GM19043 (cell line): Measurements from ENCODE around the gene RGS16.

Experiments used
- ATAC-seq: cut with Tn5 transposase; IDR thresholded peaks from one replicate; pipeline ENCODE4 v1.9.1; 2021; ENCODE audit warnings: low read depth; ENCODE audit not compliant: unreplicated experiment

Gene RGS16

DNA sequence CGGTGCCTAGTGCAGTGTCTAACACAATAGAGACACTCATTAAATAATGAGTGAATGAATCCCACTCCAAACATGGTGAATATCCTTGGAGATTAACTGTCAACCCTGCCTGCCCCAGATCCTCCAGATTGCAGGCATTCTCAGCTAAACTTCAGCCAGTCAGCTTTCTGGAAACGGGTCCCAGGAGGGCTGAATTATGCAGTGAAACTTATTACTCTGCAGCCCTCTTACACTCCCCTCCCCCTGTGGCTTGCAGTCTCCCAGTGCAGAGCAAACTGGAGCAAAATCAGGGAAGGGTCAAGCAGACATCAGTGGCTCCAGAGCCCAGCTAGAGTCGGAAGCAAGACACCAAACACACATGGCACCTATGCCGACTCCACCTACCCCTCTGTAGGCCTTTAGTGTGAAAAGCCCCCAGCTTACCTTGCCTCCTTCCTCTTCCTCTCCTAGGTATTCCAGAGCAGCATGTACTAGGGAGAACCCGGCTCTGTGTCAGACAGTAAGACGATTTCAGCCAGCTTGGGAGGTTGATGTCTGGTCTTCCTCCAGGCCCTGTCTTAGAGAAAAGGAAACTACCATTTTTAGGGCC lies 6.5 kb upstream of the RGS16 start:
- ATAC-seq: no peak

DNA sequence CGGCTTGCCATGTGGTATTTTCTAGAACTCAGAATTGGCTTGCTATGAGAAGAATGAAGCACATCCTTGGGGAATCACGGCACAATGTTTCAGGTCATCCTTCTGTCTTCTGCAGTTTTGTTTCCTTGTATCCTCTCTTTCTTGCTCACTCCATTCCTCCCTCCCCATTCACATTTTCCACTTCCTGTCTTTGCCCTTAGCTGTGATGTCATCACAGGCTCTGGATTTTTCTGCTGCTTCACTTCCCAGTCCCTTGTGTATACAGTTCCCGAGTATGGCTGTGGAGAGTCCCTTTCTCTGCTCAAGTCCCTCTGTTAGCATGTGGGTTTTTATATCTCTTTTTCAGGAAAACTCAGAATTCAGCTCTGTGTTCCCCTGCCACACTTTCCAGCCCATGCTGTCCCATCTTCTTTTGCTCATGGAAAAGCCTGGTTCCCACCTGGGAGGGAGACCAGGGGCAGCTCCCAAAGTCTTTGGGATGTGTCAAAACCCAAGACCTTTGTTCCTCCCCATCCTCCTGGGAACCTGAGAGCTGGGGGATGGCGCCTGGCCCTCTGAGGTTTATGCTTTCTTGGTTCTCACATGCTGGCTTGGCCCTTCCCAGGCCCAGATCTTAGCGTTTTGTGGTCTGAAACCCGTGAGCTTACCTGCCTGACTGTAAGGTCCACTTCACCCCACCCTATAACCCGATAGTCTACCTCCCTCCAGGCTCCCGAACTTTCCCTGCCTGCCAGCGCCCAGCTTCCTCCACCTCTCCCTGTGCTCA lies 4.8 kb upstream of the RGS16 start:
- ATAC-seq: no peak

DNA sequence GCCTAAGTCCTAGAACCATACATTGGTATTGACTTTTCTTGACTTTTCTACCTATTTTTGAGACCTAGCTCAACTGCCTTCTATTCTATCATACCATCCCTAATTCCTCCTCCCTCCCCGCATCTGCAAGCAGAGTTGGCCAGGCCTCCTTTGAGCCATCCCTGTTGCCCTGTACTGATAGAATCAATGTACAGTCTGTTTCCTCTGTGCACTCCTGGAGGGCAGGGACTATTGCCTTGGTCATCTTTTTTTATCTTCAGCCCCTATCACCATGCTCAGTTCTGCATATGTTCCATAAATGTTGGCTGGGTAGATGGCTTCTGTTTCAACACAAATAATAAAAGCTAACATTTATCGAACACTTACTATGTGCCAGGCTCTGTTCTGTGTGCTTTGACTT lies 4.0 kb upstream of the RGS16 start:
- no peak for ATAC-seq

DNA sequence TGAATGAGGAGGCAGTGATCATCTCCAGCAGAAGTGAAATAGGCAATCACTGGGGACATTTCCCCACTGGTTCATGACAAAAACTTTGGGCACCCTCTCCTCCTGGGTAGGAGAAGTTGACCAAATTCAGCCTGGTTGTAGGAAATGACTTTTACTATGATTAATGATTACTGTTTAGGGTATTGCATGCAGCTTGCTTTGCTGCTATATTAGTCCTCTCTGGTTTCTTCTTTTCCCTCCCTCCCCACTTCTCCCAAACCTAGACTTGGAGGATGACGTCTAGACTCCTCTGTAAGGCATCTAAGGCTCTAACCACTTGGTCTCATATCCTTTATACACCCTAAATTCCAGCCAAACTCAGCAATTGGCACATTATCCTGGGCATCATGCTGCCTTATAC lies 3.4 kb upstream of the RGS16 start:
- ATAC-seq: no peak

DNA sequence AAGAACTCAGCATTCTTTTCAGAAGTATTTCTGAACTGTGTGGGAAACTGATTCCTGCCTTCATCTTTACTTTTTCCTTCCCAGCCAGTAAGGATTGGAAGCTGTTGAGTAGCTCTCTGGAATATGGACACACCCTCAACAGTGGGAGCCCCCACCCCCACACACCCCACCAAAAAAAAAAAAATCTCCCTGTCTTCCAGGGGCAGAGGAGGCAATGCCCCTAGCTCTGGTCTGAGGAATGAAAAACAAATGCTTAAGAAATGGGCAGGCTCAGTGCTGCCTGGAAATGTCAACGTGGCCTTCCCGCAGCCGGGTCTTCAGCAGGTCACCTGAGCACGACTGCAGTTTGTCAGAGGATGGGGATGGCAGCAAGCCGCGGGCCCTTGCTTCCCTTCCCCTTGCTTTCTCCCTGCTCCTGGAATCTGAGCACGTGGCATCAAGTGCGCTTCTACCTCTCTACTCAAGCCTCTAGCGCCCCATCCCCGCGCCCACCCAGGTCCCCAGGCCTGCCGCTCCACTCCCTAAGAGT lies 479 bp downstream of the RGS16 start:
- no peak for ATAC-seq

DNA sequence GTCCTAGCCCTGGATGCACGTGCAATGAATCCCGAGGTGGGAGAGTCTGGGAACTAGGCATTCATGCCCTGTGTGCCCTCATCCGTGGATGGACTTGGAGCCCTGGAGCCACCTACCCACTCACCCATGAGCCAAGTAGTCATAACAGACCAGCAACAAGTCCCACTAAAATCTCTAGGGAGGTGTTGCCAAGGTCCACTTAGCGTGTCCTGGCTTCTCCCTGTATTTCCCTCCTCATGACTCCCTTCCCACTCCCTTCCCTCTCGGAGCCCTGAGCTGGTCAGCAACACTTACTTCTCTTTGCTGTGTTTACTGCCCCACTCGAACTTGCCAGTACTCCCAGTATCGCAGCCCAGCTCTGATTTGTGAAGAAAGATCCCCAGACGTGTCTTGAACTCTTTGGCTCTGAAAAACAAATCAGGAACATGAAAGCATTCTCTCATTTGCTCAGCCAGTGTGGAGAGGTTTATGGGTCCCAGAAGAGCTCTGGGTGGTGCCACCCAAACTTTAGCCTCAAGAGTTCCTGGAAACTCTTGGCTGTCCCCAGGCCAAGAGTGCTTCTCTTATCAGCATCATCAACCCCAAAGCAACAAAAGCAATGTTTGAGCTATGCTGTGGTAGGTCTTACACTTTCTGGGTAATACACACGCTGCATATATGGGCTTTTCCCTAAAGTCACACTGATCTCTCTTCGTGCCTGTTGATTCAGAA lies 1.1 kb downstream of the RGS16 start:
- no peak for ATAC-seq

DNA sequence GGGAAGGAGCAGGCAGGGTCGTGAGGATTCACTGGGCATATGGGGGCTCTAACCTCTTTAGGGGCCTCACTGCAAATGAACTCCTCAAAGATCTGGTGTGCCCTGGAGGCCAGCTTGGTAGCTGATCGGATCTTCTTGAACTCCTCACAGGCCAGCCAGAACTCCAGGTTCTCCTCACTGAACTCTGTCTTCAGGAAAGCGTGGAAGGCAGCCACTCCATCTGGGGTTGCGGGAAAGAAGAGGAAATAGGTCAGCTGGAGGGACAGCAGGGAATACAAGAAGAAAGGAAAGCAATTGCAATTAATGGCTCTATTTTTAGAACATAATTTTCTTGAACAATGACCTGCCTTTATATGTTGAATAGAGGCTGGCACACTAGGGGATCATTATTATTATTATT lies 2.3 kb downstream of the RGS16 start:
- ATAC-seq: no peak

DNA sequence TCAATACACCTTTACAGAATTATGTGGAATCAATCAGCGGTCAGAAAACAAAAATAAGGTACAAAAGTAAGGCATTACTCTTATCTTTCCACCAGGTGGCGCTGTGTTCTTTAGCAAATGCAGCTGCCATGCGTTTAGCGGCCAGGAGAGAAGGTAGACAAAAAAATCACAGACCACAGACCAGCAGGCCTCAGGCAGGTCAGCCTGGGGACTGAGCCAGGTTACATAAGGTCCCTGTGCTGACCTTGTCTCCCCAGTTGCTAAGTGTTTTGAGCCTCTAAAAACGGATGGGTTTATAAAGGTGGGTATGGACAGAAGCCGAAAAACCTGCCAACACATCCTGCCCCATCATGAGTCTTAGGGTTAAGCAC lies 2.8 kb downstream of the RGS16 start:
- ATAC-seq: no peak

DNA sequence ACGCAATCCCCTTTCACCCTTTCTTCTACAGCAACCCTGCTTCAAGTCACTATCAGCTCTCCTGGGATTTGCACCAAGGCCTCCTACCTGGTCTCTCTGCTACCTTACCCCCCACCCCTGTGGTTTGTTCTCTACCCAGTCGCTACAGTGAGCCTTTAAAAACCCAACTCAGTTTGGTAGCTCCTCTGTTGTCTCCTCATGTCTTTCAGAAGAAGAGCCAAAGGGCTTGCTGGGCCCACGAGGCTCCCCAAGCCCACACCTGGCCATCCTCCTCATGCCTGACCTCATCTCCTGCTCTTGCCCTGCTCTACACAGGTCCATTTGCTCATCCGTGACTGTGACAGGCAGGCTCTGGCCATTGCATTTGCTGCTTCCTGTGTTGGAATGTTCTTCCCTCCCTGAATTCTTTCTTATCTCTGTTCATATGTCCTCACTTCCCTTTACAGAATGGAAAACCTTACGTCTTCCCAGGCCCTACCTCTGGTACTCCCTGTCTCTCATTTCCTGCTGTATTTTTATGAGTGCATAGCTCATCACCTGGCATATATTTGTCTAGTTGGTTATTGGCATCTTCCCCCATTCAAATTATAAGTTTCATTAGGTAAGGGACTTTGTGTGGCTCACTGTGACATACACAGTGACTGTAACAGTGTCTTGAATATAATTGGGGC lies 3.3 kb downstream of the RGS16 start:
- no peak for ATAC-seq

DNA sequence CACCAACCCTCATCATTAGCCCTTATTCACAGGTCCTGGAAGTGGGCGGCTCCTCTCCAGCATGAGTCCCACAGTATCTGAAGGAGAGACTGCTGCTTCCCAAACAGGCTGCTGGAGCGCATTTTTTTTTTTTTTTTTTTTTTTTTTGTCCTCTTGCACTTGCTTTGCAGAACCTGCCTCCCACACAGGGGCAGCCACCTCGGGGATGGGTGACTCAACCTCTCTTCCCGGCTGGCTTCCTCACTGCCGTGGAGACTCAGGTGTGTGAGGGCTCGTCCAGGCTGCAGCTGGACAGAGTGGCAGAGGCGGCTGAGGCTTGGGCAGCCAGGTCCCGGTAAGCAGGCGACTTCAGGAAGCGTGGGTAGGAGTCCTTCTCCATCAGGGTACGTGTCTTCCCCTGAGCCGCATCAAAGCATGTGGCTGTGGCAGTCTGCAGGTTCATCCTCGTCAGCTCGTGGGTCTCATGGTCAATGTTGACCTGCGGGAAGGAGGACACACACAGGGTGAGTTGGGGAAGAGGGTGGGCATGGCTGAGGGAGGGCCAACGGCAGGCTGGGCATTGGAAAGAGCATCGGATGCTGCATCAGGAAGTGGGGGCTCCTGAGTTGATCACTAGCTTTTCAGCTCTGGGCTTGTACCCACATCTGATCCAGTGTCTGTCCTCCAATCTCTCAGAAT lies 4.0 kb downstream of the RGS16 start:
- ATAC-seq: no peak

DNA sequence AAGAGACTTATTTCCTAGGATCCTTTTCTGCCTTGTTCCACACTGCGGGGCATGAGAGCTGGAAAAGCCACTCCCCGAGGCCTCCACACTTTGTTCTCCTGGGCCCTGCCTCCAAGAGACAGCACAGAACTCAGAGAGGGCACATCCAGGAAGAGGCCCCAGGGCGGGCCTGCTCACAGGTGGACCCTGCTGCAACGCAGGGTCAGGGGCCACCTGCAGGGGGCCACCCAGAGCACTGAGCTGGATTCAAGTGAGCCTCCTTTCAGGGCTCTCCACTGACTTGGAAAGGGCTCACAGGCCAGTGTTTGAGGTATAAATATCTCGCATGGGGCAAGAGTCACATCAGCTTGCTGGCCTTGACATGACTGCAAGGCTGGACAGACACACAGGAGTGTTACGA lies 4.8 kb downstream of the RGS16 start:
- ATAC-seq: no peak

DNA sequence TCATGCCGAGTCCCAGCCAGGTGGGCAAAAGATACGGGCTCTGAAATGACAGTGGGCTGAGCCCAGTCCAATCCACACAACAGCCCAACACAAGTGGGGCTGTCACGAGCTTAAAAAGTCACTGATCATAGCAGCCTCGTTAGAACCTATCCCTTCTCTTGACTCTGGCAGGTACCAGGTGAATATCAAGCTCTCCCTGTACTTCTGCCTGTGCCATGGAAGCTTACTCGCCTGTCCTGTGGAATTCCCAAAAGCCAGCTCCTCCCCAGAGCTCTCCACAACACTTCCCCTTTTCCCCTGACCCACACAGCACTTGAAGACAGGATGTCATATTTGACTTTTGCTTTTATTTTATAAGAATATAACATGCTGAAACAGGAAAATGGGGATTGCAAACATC lies 5.9 kb downstream of the RGS16 start:
- ATAC-seq: no peak

DNA sequence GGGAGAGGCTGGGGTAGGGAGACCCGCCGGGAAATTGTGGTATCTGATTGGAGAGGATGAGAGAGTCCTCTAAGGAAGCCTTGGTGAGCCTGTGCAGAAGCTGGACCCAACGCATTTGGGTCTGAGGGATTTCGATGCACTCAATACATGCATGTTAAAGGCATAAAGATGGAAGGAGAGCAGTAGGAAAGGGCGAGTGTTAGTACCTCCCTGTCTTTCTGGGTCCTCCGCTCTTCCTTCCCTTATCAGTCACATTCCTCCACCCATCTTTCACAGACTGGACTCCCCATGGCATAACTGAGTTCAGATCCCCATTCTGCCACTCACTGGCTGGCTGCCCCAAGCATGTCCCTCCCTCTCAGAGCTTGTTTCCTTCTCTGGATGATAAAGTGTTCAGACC lies 7.3 kb downstream of the RGS16 start:
- no peak for ATAC-seq

DNA sequence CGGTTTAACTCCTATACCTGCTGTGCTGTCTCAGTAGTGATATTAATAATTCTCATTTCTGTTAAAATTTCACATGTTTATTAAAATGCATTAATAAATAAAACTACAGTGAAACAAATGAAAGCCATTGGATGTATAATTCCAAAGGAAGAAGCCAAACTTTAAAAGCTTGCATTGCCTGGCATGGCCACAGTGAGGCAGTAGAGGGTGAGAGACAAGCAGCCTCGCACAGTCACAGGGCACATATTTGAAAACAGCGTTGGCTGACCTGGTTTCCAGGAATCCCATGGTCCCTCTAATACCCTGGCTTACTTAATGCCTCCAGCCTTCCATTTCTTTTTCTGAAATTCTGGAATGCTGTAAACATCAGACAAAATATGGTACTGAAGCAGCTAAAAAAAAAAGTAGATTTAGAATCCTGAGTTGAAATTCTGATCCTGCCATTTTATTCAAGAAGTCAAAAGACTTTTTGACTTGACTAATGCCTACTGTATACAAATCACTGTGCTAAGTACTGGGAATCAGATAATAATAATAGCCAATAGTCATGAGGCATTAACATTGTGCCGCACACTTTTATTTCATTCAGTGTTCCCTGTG lies 8.4 kb downstream of the RGS16 start:
- ATAC-seq: no peak

DNA sequence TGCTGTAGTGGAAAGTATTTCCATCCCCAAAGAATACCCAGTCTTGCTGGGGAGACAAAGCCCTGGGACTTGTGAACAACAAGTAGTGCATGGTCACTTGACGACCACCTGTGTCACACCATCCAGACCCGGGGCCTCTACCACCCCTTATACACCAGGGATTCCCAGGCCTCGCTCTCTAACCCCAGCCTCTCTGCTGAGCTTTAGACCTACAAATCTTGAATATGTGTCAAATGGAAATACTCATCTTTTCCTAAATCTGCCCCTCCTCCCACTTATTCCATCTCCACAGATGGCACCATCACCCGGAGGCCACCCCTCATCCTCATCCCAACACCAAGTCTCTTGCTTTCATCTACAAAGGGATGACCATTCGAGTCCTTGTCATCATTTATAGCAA lies 14.3 kb downstream of the RGS16 start:
- ATAC-seq: no peak

DNA sequence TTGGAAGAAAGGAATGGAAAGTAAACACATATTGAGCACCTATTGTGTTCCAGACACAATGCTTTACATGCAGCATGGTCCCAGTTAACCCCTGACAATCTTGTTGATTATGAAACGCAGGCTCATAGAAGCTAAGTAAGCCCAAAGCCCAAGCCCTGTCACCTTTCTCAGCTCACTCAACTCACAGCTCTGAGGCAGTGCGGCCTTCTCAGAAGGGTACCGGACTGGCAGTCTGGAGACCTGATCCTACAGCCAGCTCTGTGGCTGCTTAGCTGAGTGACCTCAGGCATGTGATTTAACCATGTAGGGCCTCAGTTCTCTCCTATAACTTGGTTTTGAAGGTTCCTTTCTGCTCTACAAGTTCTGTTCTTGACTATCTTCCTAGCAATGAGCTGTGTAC lies 14.7 kb downstream of the RGS16 start:
- ATAC-seq: no peak

DNA sequence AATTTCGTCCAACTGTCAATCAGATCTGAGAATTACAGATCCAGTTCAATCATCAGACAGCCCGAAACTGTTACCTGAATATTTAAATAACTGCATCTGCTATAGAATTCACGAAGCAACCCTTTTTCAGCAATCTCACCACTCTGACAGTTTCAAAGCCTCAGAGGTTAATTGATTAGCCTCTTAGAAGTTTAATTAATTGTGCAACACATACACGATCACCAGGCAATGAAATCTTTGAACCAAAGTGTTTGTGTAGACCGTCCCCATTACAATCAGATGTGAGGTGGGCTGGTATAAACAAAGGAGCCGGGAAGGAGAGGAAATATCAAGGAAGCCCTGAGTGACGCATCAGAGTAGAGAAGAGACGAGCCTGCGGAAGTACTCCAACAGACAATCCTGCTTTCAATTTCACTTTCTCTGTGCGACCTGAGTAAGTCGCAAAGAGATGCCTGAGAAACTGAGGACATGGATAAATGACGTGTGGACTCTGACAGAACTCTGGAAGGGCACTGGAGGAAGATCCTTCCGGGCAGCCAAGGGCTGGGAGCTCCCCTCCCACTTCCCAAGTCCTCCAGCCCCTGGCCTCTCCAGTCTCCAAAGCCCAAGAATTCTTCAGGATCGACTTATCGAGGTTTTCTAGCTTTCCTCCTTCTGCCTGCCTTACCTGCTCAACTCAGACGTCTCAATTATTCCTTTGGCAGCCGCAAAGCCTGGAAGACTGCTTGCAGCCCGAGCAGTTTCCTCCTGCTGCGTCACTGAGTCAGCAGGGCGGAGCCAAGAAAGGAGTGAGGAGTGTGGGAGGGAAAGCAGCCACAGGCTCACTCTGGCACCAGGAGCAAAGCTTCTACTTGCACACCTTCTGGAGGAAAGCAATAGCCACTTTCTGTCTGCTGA lies 15.4 kb downstream of the RGS16 start, which contains the start of gene RNASEL:
RNASEL (minus strand) TSS at position 757 of the 897 bp plus-strand sequence. CDS start 2,450 bp downstream, outside the sequence.
- ATAC-seq: peak; percentile 87

DNA sequence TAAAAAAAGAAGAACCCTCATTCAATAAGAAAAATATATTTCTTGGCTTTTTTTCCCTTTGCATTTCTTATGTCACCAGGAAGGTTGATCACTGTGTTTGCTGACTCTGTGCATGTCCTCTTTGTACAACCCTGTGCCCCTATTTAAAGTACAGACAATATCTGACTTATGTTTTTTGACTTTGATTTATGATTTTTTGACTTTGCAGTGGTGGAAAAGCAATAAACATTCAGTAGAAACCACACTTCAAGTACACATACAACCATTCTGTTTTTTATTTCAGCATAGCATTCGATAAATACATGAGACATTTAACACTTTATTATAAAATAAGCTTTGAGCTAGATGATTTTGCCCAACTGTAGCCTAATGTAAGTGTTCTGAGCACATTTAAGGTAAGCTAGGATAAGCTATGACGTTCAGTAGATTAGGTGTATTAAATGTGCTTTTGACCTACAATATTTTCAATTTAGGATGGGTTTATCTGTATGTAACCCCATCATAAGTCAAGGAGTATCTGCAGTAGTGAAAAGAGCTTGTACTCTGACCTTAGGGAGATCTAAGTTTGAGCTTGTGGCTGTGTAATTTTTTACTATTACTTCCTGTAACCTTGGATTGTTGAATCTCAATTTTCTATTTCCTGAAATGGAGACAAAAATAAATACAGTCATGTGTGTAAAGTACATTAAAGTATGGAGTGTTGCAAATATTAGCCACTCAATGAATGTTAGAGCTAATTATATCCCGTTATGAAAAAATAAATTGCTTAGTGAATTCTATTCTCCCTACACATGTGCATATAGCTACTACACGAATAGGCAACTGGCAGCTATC lies 16.3 kb downstream of the RGS16 start:
- ATAC-seq: peak; percentile 17
